ENCODE measurements around the gene OR51T1. TPM values are rescaled to one million over a fixed set of nuclear protein-coding genes. Genes with fewer than 3 reads are reported as not detected.

Gene OR51T1
- total and polyA plus RNA-seq, 2 donors (not counting 3 experiments of a cell fraction or from before 2014, with no cell fraction given): not detected

DNA sequence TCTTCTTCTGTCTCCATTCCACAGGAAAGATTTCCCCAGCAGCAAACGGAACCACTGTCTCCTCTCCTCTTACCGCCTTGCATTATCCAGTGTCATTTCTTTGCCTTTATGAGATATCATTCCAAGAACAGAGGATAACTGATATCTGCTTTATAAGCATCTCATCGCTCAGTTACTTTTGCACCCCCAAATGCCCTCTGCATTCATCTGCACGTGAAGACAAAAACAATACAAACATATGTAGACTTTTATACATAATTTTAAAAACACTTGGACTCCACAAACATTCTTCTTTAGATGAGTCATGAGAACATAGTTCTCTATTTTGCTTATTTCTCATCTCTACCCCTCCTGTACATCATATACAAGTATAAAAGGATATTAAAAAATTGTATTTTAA lies 512 bp upstream of the OR51T1 start:
- Histone ChIP-seq H3K9ac (replicated peaks; ENCODE audit: extremely low read depth, insufficient read depth, low read length) (no peak overlapping the region), H3K9me3 (replicated peaks; ENCODE audit: control insufficient read depth, insufficient read depth, low read length) (no peaks in the 10 kb centered on the region), H3K27me3 (ENCODE audit: control insufficient read depth in 2 of 2, insufficient read depth in 2 of 2, low read length in 2 of 2) (no peaks in the 10 kb centered on the region), H4K20me1 (replicated peaks; ENCODE audit: control insufficient read depth, extremely low read depth, insufficient read depth, low read length) (no peaks in the 10 kb centered on the region), H3K4me2 (ENCODE audit: insufficient read depth, low read length) (no peak overlapping the region), H3K4me3 (replicated peaks in 1 of 3; ENCODE audit: insufficient read depth in 1 of 3, low read depth in 1 of 3, low read length in 3 of 3) (no peak overlapping the region), H2AFZ (ENCODE audit: low read depth, low read length) (no peak overlapping the region), H3K4me1 (ENCODE audit: control insufficient read depth, extremely low read depth, insufficient read depth, low read length) (no peaks in the 10 kb centered on the region), H3K36me3 (ENCODE audit: control insufficient read depth in 2 of 2, extremely low read depth in 1 of 2, insufficient read depth in 2 of 2, low read length in 2 of 2) (no peaks in the 10 kb centered on the region), H3K27ac (ENCODE audit: insufficient read depth, low read depth, low read length) (no peak overlapping the region), H3K9me1 (replicated peaks; ENCODE audit: control insufficient read depth, extremely low read depth, insufficient read depth, low read length) (no peaks in the 10 kb centered on the region), H3K79me2 (ENCODE audit: control insufficient read depth, insufficient read depth, low read length) (no peaks in the 10 kb centered on the region)
- TF ChIP-seq POLR2AphosphoS5 (IDR thresholded peaks at IDR 0.05; ENCODE audit: insufficient read depth, low read depth, low read length) (no peak), EZH2 (IDR thresholded peaks at IDR 0.05; ENCODE audit: borderline replicate concordance, low read depth, low read length, severe bottlenecking) (no peak), MYC (IDR thresholded peaks at IDR 0.05; ENCODE audit: low read depth, low read length) (no peak), POLR2A (IDR thresholded peaks at IDR 0.05; ENCODE audit: low read depth, low read length) (no peak), FOS (IDR thresholded peaks at IDR 0.05; ENCODE audit: borderline replicate concordance, insufficient read depth, low read length) (no peak), GATA2 (IDR thresholded peaks at IDR 0.05; ENCODE audit: insufficient read depth, insufficient read length, low read depth, low read length) (no peak), JUN (IDR thresholded peaks at IDR 0.05; ENCODE audit: borderline replicate concordance, insufficient read depth, insufficient read length, low read depth) (no peak)
- TF ChIP-seq, protein P1, sequence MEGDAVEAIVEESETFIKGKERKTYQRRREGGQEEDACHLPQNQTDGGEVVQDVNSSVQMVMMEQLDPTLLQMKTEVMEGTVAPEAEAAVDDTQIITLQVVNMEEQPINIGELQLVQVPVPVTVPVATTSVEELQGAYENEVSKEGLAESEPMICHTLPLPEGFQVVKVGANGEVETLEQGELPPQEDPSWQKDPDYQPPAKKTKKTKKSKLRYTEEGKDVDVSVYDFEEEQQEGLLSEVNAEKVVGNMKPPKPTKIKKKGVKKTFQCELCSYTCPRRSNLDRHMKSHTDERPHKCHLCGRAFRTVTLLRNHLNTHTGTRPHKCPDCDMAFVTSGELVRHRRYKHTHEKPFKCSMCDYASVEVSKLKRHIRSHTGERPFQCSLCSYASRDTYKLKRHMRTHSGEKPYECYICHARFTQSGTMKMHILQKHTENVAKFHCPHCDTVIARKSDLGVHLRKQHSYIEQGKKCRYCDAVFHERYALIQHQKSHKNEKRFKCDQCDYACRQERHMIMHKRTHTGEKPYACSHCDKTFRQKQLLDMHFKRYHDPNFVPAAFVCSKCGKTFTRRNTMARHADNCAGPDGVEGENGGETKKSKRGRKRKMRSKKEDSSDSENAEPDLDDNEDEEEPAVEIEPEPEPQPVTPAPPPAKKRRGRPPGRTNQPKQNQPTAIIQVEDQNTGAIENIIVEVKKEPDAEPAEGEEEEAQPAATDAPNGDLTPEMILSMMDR (IDR thresholded peaks at IDR 0.05; ENCODE audit: extremely low read depth in 1 of 2, insufficient read depth in 1 of 2, low read depth in 1 of 2, low read length in 2 of 2): no peak
- TF ChIP-seq, protein P2, sequence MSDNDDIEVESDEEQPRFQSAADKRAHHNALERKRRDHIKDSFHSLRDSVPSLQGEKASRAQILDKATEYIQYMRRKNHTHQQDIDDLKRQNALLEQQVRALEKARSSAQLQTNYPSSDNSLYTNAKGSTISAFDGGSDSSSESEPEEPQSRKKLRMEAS (IDR thresholded peaks at IDR 0.05; ENCODE audit: insufficient read depth, insufficient read length): no peak
- FAIRE-seq (no peak), DNase-seq (ENCODE audit: low read depth, low spot score) (no peak)
- dilution Hi-C loops (cut with MboI; ENCODE audit: extremely low pct_ligation_motif_present, low sequenced_read_pairs): no loop called here
- intact Hi-C loops (cut with micrococcal nuclease): no loop called here
- CTCF ChIA-PET: no interaction called here
- POLR2A ChIA-PET: no interaction called here
- no TSS peak for BruUV-seq (replicated peaks)

Measured in endothelial cell of umbilical vein (primary cell).